ENCODE results near the gene NUDT16L1.

- TF ChIP-seq CTCF (IDR thresholded peaks at IDR 0.05; ENCODE audit: low read depth, low read length) (no peak), EZH2phosphoT487 (IDR thresholded peaks at IDR 0.05; ENCODE audit: low read depth) (no peak)
These were observed 7.4 kb upstream of the NUDT16L1 start for GRCh38 chr16:4685776-4686496.

Data from OCI-LY3 (cell line).